ENCODE data around the gene PLB1.

The PLB1 gene

GRCh38 chr2:28637066-28638047, 141.5 kb downstream of the PLB1 start:
- DNase-seq (ENCODE audit: insufficient read length, low spot score): no peak
- no peak for FAIRE-seq

GRCh38 chr2:28638102-28638501, 142.2 kb downstream of the PLB1 start:
- FAIRE-seq: no peak
- DNase-seq (ENCODE audit: insufficient read length, low spot score): no peak

- FAIRE-seq (no peak), DNase-seq (ENCODE audit: insufficient read length, low spot score) (no peak)
These were observed 143.3 kb downstream of the PLB1 start for GRCh38 chr2:28639092-28639691.

GRCh38 chr2:28639836-28640235, 144.0 kb downstream of the PLB1 start:
- FAIRE-seq (no peak), DNase-seq (ENCODE audit: insufficient read length, low spot score) (no peak)

GRCh38 chr2:28640260-28640907, 144.5 kb downstream of the PLB1 start:
- DNase-seq (ENCODE audit: insufficient read length, low spot score): no peak
- FAIRE-seq: no peak

GRCh38 chr2:28640908-28641300, 145.0 kb downstream of the PLB1 start:
- FAIRE-seq (no peak), DNase-seq (ENCODE audit: insufficient read length, low spot score) (no peak)

GRCh38 chr2:28642796-28643195, 146.9 kb downstream of the PLB1 start:
- FAIRE-seq (no peak), DNase-seq (ENCODE audit: insufficient read length, low spot score) (no peak)

- FAIRE-seq (no peak), DNase-seq (ENCODE audit: insufficient read length, low spot score) (no peak)
These were observed 147.5 kb downstream of the PLB1 start for GRCh38 chr2:28643327-28643726.

- DNase-seq (ENCODE audit: insufficient read length, low spot score): peak; percentile 82
- peak; percentile 67 for FAIRE-seq
These were observed 148.1 kb downstream of the PLB1 start for GRCh38 chr2:28643911-28644334.

- DNase-seq (ENCODE audit: insufficient read length, low spot score) (no peak), FAIRE-seq (no peak)
These were observed 148.9 kb downstream of the PLB1 start for GRCh38 chr2:28644760-28645159.

- DNase-seq (ENCODE audit: insufficient read length, low spot score) (no peak), FAIRE-seq (no peak)
These were observed 149.7 kb downstream of the PLB1 start for GRCh38 chr2:28645553-28645952.

- FAIRE-seq (no peak), DNase-seq (ENCODE audit: insufficient read length, low spot score) (no peak)
These were observed 151.8 kb downstream of the PLB1 start for GRCh38 chr2:28647682-28648081.

GRCh38 chr2:28648147-28648546, 152.3 kb downstream of the PLB1 start:
- DNase-seq (ENCODE audit: insufficient read length, low spot score) (no peak), FAIRE-seq (no peak)

GRCh38 chr2:28648671-28649395, 153.0 kb downstream of the PLB1 start:
- FAIRE-seq: no peak
- no peak for DNase-seq (ENCODE audit: insufficient read length, low spot score)

- no peak for FAIRE-seq
- no peak for DNase-seq (ENCODE audit: insufficient read length, low spot score)
These were observed 153.8 kb downstream of the PLB1 start for GRCh38 chr2:28649481-28650265.

GRCh38 chr2:28650266-28650584, 154.4 kb downstream of the PLB1 start:
- FAIRE-seq: no peak

GRCh38 chr2:28652217-28652616, 156.4 kb downstream of the PLB1 start:
- FAIRE-seq: no peak
- no peak for DNase-seq (ENCODE audit: insufficient read length, low spot score)

More at GRCh38 chr2:28650266-28650584, 154.4 kb downstream of the PLB1 start:
- no peak for DNase-seq (ENCODE audit: insufficient read length, low spot score)

GRCh38 chr2:28653892-28654662, 158.2 kb downstream of the PLB1 start:
- DNase-seq (ENCODE audit: insufficient read length, low spot score): no peak
- FAIRE-seq: no peak

GRCh38 chr2:28654663-28655320, 158.9 kb downstream of the PLB1 start:
- FAIRE-seq: no peak

More at GRCh38 chr2:28654663-28655320, 158.9 kb downstream of the PLB1 start:
- DNase-seq (ENCODE audit: insufficient read length, low spot score): no peak
